HG03135 (cell line): ENCODE data around the gene HEATR5A.
"Not testable (repeated sequence)": the region's sequence is repeated elsewhere in the genome, so short reads cannot be mapped to it uniquely, and the experiment has no call there.

Experiments
- ATAC-seq: cut with Tn5 transposase; IDR thresholded peaks from one replicate; pipeline ENCODE4 v1.9.1; 2021; ENCODE audit warnings: mild to moderate bottlenecking, moderate library complexity; ENCODE audit not compliant: unreplicated experiment

Gene HEATR5A

GRCh38 chr14:31391473-31391872, 28.9 kb downstream of the HEATR5A start:
- ATAC-seq, result no peak

GRCh38 chr14:31389946-31390345, 30.4 kb downstream of the HEATR5A start:
- ATAC-seq, result no peak

GRCh38 chr14:31388687-31389413, 31.5 kb downstream of the HEATR5A start:
- ATAC-seq, result no peak

GRCh38 chr14:31387091-31387490, 33.3 kb downstream of the HEATR5A start:
- no peak for ATAC-seq

GRCh38 chr14:31386271-31386670, 34.1 kb downstream of the HEATR5A start:
- no peak for ATAC-seq

- ATAC-seq, result no peak
These were observed 38.1 kb downstream of the HEATR5A start for GRCh38 chr14:31382221-31382620.

GRCh38 chr14:31380106-31380505, 40.2 kb downstream of the HEATR5A start:
- no peak for ATAC-seq

- not testable (repeated sequence) for ATAC-seq
These were observed 41.0 kb downstream of the HEATR5A start for GRCh38 chr14:31379125-31379947.

- no peak for ATAC-seq
These were observed 42.9 kb downstream of the HEATR5A start for GRCh38 chr14:31377433-31377832.

GRCh38 chr14:31371646-31372045, 48.7 kb downstream of the HEATR5A start:
- ATAC-seq, result no peak

- ATAC-seq, result no peak
These were observed 56.8 kb downstream of the HEATR5A start for GRCh38 chr14:31363331-31364073.

GRCh38 chr14:31362746-31363145, 57.6 kb downstream of the HEATR5A start:
- ATAC-seq, result no peak

GRCh38 chr14:31361761-31362160, 58.6 kb downstream of the HEATR5A start:
- ATAC-seq, result not testable (repeated sequence)

GRCh38 chr14:31360919-31361662, 59.3 kb downstream of the HEATR5A start:
- ATAC-seq, result no peak

- no peak for ATAC-seq
These were observed 63.1 kb downstream of the HEATR5A start for GRCh38 chr14:31357279-31357678.

GRCh38 chr14:31346097-31346496, 74.3 kb downstream of the HEATR5A start:
- ATAC-seq, result no peak

GRCh38 chr14:31341280-31341679, 79.1 kb downstream of the HEATR5A start:
- no peak for ATAC-seq

GRCh38 chr14:31340297-31341063, 79.9 kb downstream of the HEATR5A start:
- ATAC-seq, result no peak

GRCh38 chr14:31339743-31340142, 80.6 kb downstream of the HEATR5A start:
- ATAC-seq, result no peak

- no peak for ATAC-seq
These were observed 83.0 kb downstream of the HEATR5A start for GRCh38 chr14:31337331-31337730.
